Kidney (tissue), 14 donors: Measurements from ENCODE around the gene RNF4. TPM values are rescaled to one million over a fixed set of nuclear protein-coding genes. Genes with fewer than 3 reads are reported as not detected.
A peak's percentile ranks its signal among the peaks of the same experiment; 100 is the strongest.
"Not testable (repeated sequence)": the region's sequence is repeated elsewhere in the genome, so short reads cannot be mapped to it uniquely, and the experiment has no call there.

Experiments
- DNase-seq, 5 donors: peaks; one replicate each; pipeline ENCODE4 v3.0.0-alpha.2; 2013 to 2020
- FAIRE-seq: peaks from 2 replicates; lab custom pipeline; 2012; peaks lifted over from hg19 to GRCh38; lab: Jason Lieb, UNC
- H3K27ac ChIP-seq, 2 donors: one replicate each; pipeline ENCODE4 v1.7.0; 2013; ENCODE audit warnings: low read depth in 2 of 2, low read length in 2 of 2, inconsistent platforms in 1 of 2
- H3K27me3 ChIP-seq: one replicate; pipeline ENCODE4 v1.7.1; 2013; ENCODE audit warnings: low read length, inconsistent platforms; ENCODE audit not compliant: control insufficient read depth, insufficient read depth
- H3K36me3 ChIP-seq, 3 donors: one replicate each; pipeline versions ENCODE4 v1.7.0 to v1.7.1; 2013; ENCODE audit warnings: low read length in 3 of 3, control low read depth in 1 of 3, inconsistent platforms in 1 of 3; ENCODE audit not compliant: insufficient read depth in 3 of 3, control insufficient read depth in 2 of 3
- H3K4me1 ChIP-seq, 3 donors: one replicate each; pipeline versions ENCODE4 v1.7.0 to v1.7.1; 2013; ENCODE audit warnings: low read length in 3 of 3, inconsistent platforms in 1 of 3, low read depth in 1 of 3; ENCODE audit not compliant: control insufficient read depth in 2 of 3, insufficient read depth in 2 of 3
- H3K4me3 ChIP-seq, 3 donors: one replicate each; pipeline versions ENCODE4 v1.7.0 to v1.8.1; 2013; ENCODE audit warnings: low read length in 3 of 3, control low read depth in 1 of 3, inconsistent platforms in 1 of 3
- H3K9ac ChIP-seq, 3 donors: one replicate each; pipeline versions ENCODE4 v1.7.0 to v1.7.1; 2013; ENCODE audit warnings: low read length in 3 of 3, control low read depth in 1 of 3, inconsistent platforms in 1 of 3
- H3K9me3 ChIP-seq, 3 donors: one replicate each; pipeline versions ENCODE4 v1.7.0 to v1.7.1; 2013; ENCODE audit warnings: low read length in 3 of 3, control low read depth in 1 of 3, inconsistent platforms in 1 of 3; ENCODE audit not compliant: control insufficient read depth in 2 of 3, insufficient read depth in 1 of 3
- CTCF ChIP-seq: IDR thresholded peaks from 3 replicates; pipeline ENCODE4 v1.5.1; 2012; ENCODE audit warnings: mild to moderate bottlenecking, moderate library complexity, borderline replicate concordance; ENCODE audit not compliant: insufficient read depth; ENCODE audit errors: extremely low read depth
- intact Hi-C: fragments of 100-400 bp; cut with DNase I; formaldehyde crosslinking; loops from one replicate; pipeline ENCODE4 v1.11.1; 2022
- polyA plus RNA-seq: library from polyadenylated mRNA; stranded (reverse); fragments of 350-450 nt; fragmentation: Illumina TruSeq; extraction: RNeasy Lipid Tissue Mini Kit (QIAGEN cat#74804); gene quantifications from one replicate; pipeline ENCODE4 v1.2.3, GENCODE V29; 2014; ENCODE audit warnings: low read depth, low replicate concordance; ENCODE audit not compliant: insufficient read depth
- total RNA-seq: library from RNA; stranded (reverse); fragmentation: NEBNext Ultra II Directional; extraction: Animal tissue kit (Norgen Biotek cat#: 25700); gene quantifications from one replicate; pipeline ENCODE4 v1.2.1, GENCODE V29; 2021
- donor health status: control.
- donor health status: control.
- donor health status: control.
- donor health status: control.
- donor health status: control.
- donor health status: DM: yes; HTN: yes; CAD: no.
- donor health status: Normal renal cell carcinoma (clear cell type).

The RNF4 gene
- total and polyA plus RNA-seq, 2 donors from 2014 or later, result 24.2 to 61.5 TPM

- no peaks in the 10 kb centered on the region for H3K36me3 ChIP-seq
- H3K27me3 ChIP-seq, result no peaks in the 10 kb centered on the region
- no peaks in the 10 kb centered on the region for H3K9me3 ChIP-seq
- no peak overlapping the region for H3K27ac ChIP-seq
- no peak for TF ChIP-seq CTCF
- no peaks in the 10 kb centered on the region for H3K4me1 ChIP-seq
- peak in 1 of 5 donors; percentile 61 for DNase-seq
- H3K9ac ChIP-seq, result no peak overlapping the region
- FAIRE-seq, result no peak
- intact Hi-C loops, result no loop called here
- H3K4me3 ChIP-seq, result no peak overlapping the region
Measured at GRCh38 chr4:2427383-2428334, 41.2 kb upstream of the RNF4 start.

GRCh38 chr4:2428496-2429213 lies 40.3 kb upstream of the RNF4 start:
- peaks cover 0 to 2% (median 0%) of the 10 kb centered on the region in 3 donors for H3K4me1 ChIP-seq
- no peak for TF ChIP-seq CTCF
- H3K36me3 ChIP-seq, result no peaks in the 10 kb centered on the region
- no peaks in the 10 kb centered on the region for H3K9me3 ChIP-seq
- peak in 1 of 5 donors; percentile 73 for DNase-seq
- no peak overlapping the region for H3K4me3 ChIP-seq
- no peaks in the 10 kb centered on the region for H3K27me3 ChIP-seq
- H3K27ac ChIP-seq, result no peak overlapping the region
- no peak for FAIRE-seq
- H3K9ac ChIP-seq, result no peak overlapping the region
- intact Hi-C loops, result no loop called here

GRCh38 chr4:2429945-2430757 lies 38.8 kb upstream of the RNF4 start:
- H3K9me3 ChIP-seq, FAIRE-seq, H3K27me3 ChIP-seq, H3K4me1 ChIP-seq, intact Hi-C loops, DNase-seq, H3K9ac ChIP-seq, H3K36me3 ChIP-seq, H3K4me3 ChIP-seq: not testable (repeated sequence)
- H3K27ac ChIP-seq, result peak overlapping the region in 1 of 2 donors; percentile 33
